NT2/D1 (cell line): ENCODE results near the gene HEXIM1.

ENCODE experiments used
- SUZ12 ChIP-seq: IDR thresholded peaks from 2 replicates; pipeline ENCODE4 v1.6.1; 2011; ENCODE audit not compliant: insufficient read length, insufficient read depth; ENCODE audit errors: extremely low read depth
- YY1 ChIP-seq: IDR thresholded peaks from 2 replicates; pipeline ENCODE4 v1.6.1; 2011; ENCODE audit not compliant: insufficient read length, insufficient read depth
- ZNF274 ChIP-seq: IDR thresholded peaks from 2 replicates; pipeline ENCODE4 v1.6.1; 2011; ENCODE audit warnings: mild to moderate bottlenecking, low read depth, low read length

DNA sequence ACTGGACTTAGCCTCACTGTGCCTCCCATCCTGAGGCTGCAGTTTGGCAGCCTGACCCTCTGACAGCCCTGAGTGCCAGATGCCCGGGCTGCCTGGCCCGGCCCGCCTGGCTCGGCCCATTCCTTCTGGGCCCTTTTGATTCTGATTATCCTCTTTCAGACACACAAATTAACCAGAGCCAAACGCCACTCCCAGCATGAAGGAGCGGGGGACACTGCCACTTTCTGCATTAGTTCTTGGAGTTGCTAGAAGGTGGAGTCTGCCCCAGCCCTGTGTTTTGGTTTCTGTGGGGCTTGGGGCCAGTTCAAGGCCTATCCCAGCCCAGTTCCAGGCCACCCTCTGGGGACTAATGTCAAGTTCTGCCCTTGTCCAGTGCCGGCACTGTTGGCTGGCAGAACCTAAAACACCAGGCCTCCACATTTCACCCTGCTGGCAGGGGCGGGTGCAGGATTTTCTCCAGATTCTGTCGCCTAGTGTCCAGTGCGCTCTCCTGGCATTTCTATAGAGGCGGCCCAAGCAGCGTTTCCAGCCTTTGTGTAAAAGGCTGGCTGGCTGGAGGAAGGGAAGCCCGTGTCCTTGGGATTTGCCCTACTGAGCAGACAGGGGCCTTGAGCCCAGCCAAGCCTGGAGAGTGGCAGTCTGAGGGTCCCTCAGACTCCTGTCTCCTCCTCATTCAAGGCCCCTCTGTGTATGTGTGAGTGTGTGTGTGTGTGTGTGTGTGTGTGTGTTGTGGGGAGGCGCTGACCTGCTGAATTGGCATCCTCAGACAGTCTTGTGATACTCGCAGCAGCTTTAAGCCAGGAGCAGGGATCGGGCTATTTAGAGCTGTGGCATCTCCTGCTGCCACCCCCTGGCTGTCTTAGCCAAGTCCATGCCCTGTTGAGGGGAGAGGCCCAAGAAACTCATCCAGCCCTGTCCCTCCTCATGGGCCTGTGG, 37.3 kb upstream of the HEXIM1 start:
- TF ChIP-seq ZNF274 (no peak), YY1 (no peak), SUZ12 (no peak)
